GM18499 (cell line): ENCODE measurements around the gene KCNH1.

Source experiments
- ATAC-seq: cut with Tn5 transposase; IDR thresholded peaks from one replicate; pipeline ENCODE4 v1.9.1; 2021; ENCODE audit warnings: moderate number of reproducible peaks; ENCODE audit not compliant: insufficient read depth, unreplicated experiment

Gene KCNH1

DNA sequence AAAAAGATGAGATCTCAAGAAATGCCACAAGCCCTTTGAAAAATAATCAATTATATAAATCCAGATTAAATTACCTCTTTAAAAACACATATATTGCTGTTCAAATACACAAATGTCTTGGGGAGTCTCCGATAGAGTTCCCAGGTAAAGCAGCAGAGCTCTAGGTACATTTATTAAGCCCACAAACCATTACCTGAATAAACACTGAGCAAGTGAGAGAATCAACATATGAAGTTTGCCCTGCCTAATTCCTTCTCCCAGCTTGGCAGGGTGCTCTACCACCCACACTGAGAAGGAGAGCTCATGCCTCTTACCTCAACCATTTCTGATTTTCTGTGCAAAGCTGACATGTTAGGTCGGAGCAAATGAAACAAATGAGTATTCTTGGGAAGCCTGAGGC lies 402.4 kb downstream of the KCNH1 start:
- ATAC-seq, result no peak

DNA sequence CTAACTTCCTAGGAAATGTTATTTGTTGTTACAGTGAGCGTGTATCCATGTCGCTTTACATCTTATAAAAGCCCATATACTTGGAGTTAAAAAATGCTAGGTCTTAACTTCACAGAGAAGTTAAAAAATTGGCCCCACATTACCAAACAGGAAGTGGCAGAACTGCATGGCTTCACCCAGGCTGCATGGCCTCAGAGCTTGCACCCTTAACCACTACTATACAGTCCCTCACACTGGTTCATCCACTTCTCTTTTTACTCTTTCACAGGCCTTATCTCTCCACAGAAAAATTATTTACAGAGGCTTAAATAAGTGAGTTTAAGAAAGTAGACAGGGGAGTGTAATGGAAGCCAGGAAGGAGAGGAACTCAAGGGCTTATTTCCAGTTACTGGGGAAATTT lies 402.8 kb downstream of the KCNH1 start:
- no peak for ATAC-seq

DNA sequence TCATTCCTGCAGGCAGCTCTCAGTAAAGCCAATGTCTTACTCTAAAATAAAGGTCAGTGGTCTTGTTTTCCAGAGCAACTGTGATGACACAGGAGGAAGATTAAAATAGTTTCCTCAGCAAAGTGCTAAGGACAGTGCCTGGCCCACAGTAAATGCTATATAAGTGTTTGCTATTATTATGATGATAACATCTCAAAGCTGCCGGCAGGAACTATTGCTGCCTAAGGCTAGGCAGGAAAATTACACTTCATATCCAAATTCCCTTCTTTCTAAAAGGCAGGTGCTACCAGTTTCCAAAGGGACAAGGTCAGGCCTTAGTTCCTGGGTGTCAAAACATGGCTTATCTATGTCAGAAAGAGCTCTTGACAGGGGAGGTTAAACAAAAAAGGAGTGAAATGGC lies 403.9 kb downstream of the KCNH1 start:
- ATAC-seq, result no peak

DNA sequence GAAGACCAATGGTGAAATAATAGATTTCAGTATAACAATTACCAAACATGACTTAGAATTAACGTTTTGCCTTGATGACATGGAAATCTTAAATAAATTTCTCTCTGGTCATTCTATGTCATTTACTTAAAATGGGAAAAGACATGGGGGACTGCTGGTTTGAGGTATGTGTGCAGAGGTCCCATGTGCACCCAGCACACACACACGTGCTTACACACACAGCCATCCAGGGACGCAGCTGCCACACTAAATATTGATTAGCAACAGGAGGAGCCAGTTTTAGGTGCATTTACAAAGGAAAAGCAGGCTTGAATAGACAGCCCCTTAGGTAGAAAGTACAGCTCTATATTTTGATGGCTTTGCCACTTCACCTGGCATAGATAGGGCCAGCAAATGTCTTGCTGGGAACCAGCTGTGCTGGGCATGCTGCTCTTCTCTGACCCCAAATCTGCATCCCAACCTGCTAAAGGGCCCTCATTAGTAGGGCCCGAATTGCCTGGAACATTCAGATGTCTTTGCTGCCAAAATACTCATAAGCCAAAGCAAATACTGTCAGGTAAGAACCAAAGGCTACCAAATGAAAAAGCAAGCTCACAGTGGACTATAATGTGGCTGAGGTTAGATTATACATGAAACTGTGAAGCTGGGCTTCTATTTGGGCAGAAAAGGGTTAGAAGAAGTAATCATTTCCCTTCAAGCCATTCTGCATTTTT lies 405.4 kb downstream of the KCNH1 start:
- no peak for ATAC-seq

DNA sequence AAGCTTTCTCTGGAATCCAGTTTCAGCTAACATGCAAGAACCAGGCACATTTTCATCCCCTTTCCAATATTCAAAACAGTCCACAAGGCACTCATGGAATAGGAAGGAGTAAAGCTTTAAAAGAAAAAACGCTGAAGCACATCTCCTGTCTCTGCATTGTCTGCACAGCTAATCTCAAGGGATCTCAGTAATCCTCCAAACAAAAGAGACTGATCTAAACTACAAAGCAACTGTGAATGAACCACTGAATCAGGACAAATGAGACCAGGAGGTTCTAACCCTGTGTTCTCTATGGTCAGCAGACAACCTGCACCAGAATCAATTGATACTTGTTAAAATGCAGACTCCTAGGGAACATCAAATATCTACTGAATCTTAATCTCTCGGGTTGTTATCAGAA lies 406.2 kb downstream of the KCNH1 start:
- no peak for ATAC-seq

DNA sequence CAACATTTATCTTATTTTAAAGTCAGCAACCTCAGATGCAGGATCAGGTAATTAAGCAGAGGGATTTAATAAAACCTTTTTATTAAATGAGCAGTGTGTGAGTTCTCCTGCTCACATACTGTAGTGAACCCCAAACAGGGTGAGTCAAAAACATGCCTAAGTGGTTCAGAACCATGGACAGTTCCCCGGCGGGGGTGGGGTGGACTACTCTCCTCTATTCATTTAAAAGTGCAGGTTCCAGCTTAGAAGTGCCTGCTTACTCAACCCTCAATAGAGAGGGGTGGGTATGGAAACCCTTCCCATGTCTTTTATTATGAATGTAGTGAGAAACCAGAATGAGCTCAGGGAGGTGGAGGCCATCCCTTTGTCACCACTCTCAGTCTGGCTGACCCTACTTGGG lies 407.3 kb downstream of the KCNH1 start:
- ATAC-seq, result no peak

DNA sequence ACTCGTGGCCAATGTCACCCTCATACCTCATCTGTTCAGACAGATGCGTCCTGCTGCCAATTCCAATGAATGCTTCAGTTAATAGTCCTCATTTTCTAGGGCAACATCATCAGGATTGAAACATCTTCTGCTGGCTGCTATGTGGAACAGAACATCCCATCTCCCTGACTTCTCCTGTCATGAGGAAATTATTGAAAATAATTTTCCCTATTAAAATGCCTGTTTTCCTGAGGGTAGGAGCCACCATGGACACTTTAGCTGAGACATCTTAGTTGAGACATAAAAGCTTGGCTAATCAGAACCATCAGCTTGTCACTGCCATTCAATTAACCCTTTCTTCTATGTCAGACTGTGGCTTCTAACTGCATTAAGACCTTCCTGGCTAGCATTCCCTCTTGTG lies 409.2 kb downstream of the KCNH1 start:
- ATAC-seq, result no peak

DNA sequence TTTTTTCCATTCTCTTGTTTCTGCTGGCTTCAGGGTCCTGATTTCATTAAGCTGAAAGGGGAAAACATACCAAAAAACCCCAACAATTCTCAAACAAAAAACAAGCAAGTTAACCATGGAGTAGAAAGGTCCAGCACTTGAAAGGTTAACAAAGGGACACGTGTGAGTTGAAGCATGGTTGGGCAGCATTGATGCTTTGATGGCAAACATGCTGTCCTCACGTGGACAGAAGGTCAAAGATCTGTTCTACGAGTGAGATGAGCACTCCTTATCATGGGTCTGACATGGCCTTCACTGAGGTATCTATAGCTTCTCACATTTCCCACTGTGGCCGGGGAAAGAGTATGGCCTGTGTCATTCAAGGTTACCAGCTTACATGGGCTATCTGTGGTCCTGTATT lies 410.3 kb downstream of the KCNH1 start:
- no peak for ATAC-seq

DNA sequence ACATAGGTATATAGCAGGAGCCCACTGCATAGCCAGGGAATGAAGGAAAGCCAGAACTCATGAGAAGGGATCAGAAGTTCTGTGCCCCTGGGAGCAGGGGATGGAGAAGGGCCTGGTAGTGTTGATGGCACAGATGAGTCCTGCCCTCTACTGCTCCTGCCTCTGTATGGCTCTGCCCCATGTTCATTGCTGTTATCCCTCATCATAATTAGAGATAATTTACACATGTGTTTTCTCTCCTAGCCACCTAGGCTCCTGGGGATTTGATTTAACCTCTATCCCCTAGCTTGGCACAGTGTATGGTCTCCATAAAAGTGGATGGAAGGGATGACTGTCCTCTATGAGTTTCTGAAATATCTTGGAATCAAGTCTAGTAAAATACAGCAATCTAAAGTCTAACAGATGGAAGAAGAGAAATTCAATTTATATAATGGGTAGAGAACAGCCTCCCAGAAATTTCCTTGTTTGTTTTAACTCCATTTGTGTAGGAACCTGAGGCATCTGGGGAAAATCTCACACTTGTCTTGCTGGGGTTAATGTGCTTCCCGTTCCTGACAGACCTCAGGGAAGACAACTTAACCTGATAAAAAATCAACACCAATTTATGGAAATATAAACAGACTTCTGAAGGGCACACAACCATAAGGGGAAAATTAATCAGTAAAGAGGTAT lies 411.4 kb downstream of the KCNH1 start:
- ATAC-seq, result no peak

DNA sequence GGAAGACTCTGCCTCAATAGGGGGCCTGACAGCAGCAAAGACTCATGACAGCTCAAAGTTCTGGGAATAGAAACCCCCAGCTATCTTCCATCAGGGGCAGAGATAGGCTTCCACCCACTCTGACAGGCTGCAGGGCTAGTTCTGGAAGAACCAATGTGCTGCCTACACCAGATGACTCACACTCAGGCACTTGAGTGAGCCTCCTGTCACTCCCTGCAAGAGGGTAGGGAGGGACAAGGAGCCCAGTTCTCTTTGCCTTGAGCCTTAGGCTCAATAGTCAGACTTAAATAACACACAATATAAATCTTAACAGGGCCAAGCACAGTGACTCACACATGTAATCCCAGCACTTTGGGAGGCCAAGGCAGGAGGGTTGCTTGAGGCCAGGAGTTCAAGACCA lies 418.9 kb downstream of the KCNH1 start:
- ATAC-seq, result no peak

DNA sequence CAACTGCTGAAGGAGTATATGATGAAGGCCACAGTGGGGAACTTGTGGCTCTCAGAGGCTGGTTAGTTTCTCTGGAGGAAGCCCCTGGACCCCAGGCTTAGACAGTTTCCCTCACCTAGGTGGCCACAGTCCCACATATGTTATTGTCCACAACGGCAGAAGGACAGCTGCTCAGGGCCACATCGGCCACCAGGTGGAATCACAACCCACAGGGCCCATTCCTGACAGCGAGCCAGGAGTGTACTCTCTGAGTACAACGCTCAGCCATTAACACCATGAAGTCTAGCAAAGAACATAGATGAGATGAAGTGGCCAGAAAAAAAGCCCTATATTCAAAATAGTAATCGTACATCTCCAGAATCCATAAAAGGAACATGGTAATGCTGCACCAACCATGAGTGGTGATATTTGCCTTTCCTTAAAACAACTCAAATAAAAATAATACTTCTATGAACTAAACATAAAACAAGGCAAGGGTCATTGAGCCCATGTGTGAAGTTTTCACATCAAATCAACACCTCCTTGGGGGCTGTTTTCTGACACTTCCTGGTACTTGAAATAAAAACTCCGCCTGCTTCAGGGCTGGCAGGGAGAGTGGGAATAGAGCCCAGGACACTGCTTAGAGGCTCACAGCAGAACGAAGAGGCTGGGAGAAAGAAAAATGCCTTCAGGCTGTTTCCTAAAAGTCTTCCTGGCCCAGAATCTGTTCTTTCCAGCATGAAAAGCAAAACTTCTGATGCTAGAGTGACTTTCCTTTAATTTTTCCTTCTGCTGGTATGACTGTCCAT lies 421.9 kb downstream of the KCNH1 start:
- no peak for ATAC-seq

DNA sequence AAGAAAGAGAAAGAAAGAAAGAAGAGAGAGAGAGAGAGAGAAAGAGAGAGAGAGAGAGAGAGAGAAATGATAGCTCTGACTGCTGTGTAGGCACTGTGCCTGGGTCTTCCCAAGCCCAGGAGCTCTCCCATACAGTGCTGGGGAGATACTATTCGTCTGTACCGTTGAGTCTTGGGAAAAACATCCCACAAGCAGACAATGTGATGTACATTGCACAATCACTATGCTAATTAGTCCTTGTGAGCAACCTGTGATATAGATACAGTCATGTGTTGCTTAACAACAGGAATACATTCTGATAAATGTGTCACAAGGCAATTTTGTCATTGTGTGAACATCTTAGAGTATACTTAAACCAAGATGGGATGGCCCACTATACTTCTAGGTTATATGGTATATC lies 424.2 kb downstream of the KCNH1 start:
- no peak for ATAC-seq

DNA sequence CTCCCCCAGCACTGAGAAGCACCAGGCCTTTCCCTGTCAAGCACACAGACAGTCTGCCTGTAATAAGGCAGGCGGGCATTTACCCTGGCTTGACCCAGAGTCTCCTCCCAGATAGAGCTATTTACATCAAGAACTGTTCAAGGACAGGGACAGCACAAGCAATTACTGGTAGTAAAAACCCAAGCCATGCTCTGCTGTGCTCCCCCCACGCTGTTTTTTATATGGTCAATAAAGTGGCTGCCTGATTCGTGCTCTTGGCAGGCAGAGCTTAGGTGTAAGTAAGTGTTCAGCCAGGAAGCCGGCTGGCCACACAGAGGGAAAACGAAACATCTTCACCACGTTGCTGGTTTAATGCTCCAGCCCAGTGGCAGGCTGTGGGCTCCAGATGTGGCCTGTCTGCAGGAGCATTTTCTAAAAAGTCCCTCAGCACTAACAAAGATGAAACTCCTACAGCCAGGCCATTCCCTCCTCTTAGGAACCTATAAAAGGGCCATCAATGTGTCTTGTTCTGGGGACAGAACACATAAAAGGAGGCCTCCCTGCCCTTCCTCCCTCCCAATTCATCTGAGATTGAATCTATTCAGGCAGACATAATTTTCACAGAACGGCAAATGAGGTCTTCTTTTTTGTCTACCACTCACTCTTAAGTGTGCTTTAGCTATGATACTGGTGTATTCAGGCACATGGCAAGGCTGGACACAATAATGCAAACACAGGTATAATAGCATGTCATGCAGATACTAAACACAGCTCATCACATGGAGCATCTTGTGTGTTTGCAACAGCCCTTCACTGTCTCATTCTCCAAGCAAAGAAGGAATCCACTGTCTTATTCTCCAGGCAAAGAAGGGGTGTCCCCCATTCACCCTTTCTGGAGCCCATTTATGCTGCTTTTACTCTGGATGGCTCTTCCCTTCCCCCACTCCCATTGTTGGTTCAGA lies 426.4 kb downstream of the KCNH1 start:
- ATAC-seq, result no peak

DNA sequence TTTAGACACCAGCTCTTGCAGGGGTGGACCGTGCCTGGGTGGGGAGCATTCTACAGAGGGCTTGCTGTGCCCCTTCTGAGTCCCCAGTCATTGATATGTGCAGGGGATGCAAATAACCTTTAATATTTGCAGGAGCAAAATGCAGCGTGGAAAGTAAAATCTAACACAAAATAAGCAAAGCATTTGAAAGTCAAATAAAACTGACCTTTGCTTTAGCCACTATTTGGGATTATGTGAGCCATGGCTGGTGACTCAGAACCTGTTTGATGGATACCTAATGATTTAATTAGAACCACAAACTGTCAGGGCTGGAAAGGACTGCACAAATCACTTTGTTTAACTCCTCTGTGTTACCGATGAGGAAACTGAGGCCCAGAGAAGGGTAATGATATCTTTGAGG lies 427.7 kb downstream of the KCNH1 start:
- ATAC-seq, result no peak

DNA sequence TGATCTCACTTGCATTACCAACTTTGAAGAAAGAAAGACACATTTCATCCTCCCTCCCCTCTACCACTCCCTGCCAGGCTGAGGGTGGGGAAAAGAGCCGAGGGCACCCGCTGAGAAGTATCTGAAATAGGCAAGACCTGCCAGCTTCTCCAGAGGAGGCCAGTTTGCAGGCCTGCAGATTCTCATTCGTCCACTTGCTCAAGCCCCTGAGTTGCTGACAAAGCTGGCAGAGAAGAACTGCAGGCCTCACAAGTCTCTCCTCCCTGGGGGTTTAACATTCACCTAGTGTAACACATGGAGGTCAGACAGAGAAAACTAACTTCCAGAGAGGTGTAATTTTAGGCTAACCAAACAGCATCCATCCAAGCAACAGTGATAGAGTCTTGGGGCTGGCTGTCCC lies 428.9 kb downstream of the KCNH1 start:
- ATAC-seq, result no peak

DNA sequence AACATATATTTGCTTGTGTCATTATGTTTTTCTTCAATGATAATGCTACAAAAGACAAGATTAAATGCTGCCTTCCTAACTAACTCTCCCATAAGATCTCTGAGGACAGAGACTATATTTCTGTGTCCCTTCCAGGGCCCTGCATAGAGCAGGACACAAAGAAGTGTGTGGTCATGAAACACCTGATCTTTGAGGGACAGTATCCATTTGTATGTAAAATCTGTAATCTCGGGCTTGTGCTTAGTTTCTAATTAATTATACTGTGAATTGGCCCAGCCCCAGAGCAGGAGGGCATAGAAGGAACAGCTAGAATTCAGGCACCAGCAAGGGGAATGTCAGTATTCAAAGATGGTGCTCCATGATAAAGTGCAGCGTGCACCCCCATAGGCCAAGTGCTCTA lies 430.4 kb downstream of the KCNH1 start:
- ATAC-seq, result no peak

DNA sequence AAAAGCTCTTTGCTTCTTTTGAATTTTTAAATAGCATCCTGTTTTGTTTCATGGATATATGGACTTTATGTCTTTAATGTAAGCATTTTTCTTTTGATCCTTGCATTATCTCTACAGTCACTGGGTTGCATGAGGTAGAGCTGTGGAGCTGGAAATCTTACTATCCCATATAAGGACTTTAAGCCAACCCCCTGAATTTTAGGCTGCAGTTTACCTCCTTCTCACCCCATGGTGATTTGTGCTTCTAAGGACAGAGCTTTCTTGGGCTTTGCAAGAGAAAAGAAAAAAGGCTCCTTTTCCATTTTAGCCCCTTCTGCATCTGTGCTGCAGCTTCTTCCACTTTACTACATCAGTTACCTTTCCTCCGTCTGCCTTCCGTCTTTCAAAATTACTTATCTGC lies 431.4 kb downstream of the KCNH1 start:
- no peak for ATAC-seq

DNA sequence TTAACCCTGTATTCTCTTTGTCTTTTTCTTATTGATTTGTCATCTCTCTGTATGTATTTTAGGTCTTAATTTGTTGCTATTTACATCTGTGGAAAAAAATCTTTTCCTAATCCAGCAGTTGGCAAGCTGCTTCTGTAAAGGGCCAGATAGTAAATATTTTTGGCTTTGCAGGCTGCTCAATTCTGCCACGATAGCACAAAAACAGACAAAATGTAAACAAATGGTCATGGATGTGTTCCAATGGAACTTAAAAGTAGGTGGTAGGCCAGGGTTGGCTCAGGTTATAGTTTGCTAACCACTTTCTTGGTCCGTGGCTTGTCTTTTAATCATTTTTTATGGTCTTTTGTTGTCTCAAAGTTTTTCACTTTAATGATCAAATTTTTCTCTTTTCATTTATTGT lies 433.4 kb downstream of the KCNH1 start:
- no peak for ATAC-seq

DNA sequence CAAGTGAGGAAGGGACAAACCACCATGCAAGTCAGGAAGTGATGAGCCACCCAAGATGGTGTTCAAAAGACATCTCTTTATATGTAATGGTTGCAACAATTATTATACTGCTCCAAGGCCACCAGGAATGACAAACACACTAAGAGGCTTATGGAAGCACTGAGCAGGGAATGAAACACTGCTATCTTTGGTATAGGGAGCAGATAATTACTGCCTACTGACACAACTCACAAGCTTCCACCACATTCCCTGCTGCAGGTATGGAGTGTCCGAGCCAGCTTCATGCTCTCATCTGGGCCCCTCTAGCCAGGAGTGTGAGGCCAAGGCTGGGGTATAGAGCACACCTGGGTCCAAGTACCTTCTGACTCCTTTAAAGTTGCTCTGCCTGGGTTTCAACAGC lies 433.9 kb downstream of the KCNH1 start:
- ATAC-seq, result no peak

DNA sequence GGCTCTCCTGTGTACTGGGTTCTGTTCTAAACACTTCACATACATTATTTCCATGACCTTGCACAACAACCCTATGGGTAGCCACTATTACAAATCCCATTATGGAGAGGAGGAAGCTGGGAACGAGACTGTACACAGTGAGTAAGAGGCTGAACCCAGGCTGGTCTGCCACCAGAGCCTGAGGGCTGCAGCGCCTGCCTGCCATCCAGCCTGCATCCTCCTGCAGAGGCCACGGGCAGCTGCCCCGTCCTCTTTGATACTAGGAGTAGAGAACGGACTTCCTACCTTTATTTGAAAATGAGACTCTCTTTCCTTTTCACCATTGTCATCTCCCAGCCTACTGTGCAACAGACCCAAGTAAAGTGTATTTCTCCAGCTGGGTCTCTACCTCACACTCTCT lies 435.3 kb downstream of the KCNH1 start:
- no peak for ATAC-seq
